T47D (cell line): ENCODE results near the gene MAD1L1.
"Not testable (repeated sequence)": the region's sequence is repeated elsewhere in the genome, so short reads cannot be mapped to it uniquely, and the experiment has no call there.

ENCODE experiments used
- DNase-seq, 2 experiments: peaks; one replicate each; pipeline versions ENCODE4 v3.0.0 to v3.0.0-alpha.2; 2011 to 2012; ENCODE audit warnings: low read depth in 1 of 2, low spot score in 1 of 2
- JUND ChIP-seq: IDR thresholded peaks from 2 replicates; pipeline ENCODE4 v1.6.1; 2012; ENCODE audit warnings: low read depth
- in situ Hi-C: cut with HindIII; loops from 2 replicates; pipeline ENCODE4 v1.10.0; 2016; ENCODE audit warnings: low sequenced_read_pairs, low pct_unique_long_range_greater_than_20kb

MAD1L1 gene

DNA sequence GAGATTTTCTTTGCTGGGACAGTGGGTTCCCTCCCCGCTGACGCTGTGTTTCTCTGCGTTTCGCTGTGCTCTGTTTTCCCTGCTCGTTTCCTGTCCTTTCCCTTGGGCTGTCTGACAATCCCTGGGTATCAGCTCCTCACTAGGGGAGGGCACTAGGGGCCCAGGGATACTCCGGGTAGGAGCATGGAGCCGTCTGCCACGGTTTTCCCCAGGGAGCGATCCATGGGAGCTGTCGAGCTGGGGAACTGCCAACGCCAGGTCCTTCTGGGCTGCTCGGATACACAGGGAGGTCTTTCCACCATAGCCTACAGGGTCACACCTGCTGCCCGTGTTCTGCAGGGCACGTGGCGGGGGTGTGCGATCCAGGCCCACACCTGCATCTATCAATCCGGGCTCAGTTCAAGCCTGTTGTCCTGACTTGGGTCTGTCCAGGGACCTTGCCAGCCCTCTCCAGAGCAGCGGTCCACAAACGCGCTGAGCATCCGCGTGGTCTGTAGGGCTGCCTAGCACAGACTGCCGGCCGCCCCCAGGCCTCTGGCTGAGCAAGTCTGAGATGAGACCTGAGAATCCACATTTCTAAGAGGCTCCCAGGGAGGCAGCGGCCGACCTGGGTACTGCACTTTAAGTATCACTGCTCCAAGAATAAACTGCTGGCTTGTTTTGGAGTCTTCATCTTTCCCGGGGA lies 299.5 kb downstream of the MAD1L1 start:
- in situ Hi-C loops = no loop called here
- TF ChIP-seq JUND = no peak
- no peak for DNase-seq

DNA sequence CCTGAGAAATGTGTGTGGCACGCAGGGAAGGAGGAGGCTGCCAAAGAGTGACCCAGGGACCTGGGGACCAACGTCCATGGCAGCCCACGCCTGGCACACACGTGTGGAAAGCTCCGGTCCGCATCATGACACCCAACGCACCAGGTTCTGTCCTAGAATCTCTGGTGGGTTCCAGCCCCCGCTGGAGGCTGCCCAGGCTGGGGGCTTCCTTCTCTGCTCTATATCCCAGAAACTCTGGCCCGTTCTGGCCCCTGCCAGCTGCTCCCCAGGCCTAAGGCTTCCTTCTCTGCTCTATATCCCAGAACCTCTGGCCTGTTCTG lies 300.8 kb downstream of the MAD1L1 start:
- in situ Hi-C loops = no loop called here
- TF ChIP-seq JUND = no peak
- no peak for DNase-seq

DNA sequence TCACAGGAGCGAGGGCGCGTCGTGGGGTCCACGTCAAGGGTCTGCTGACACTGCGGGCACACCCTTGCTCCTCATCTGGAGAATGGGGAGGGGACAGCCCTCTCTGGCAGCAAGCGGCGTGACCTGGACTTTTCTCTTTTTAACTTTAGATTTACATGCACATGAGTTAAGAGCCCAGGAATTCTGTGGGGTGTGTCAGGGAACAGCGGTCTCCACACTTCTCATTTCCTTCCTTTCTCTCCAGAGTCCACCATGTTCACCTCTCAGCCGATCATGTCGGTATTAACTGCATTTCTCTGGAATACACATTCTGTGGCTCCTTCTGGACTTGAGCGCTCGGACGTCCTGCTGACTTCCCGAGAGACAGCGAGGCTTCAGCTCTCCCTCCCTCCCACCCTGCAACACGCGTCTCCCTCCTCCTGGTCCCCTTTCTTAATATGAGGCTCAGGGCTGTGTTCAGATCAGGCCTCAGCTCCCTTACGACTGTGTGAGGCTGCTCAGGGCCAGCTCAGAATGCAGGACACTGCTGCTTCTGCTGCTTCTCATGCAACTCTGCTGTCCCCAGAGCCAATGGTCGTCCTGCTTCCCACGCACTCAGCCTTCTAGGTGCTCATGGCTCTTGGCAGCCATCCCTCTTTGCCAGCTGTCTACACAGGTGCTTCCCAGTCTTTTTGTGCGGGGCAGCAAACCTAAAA lies 301.3 kb downstream of the MAD1L1 start:
- DNase-seq = no peak
- in situ Hi-C loops = no loop called here
- no peak for TF ChIP-seq JUND

DNA sequence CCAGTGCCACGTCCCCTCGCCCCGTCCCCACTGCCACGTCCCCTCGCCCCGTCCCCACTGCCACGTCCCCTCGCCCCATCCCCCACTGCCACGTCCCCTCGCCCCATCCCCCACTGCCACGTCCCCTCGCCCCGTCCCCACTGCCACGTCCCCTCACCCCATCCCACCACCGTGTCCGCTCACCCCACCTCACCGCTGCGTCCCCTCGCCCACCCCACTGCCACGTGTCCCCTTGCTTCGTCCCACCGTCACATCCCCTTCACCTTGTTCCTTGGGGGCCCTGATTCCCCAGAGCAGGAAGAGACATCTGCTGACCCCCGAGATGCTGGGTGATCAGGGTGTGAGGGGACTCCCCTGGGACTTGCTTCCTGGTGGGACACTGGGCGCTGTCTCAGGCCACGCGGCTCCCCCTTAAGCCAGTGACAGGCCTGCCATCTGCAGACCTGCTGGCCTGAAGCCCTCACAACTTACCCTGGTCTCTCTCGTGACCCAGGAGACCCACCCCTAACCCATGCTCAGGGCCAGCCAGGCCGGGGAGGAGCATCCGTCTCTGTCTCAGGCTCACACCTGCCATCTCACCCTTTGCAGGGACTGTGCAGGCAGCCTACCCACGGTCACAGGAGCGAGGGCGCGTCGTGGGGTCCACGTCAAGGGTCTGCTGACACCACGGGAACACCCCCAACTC lies 302.2 kb downstream of the MAD1L1 start:
- no peak for DNase-seq
- in situ Hi-C loops = no loop called here
- TF ChIP-seq JUND = no peak

DNA sequence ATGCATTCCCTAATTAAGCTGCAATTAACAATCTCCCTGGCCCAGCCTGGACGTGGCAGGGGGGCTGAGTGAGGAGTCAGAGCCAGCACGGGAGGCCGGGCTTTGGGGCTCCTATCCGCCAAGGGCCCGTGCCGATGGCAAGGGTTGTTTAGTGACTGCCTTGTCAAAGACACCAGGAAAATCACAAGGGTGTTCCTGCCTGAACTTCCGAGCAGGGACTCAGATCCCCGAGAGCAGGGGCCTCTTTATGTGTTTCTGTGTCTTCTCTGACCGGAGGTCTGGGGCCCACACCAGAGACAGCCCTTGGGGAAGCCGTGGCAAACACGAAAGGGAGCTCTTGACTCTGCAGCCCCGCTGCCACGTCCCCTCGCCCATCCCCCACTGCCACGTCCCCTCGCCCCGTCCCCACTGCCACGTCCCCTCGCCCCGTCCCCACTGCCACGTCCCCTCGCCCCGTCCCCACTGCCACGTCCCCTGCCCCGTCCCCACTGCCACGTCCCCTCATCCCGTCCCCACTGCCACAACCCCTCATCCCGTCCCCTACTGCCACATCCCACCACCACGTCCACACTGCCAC lies 303.3 kb downstream of the MAD1L1 start:
- in situ Hi-C loops, DNase-seq: not testable (repeated sequence)

DNA sequence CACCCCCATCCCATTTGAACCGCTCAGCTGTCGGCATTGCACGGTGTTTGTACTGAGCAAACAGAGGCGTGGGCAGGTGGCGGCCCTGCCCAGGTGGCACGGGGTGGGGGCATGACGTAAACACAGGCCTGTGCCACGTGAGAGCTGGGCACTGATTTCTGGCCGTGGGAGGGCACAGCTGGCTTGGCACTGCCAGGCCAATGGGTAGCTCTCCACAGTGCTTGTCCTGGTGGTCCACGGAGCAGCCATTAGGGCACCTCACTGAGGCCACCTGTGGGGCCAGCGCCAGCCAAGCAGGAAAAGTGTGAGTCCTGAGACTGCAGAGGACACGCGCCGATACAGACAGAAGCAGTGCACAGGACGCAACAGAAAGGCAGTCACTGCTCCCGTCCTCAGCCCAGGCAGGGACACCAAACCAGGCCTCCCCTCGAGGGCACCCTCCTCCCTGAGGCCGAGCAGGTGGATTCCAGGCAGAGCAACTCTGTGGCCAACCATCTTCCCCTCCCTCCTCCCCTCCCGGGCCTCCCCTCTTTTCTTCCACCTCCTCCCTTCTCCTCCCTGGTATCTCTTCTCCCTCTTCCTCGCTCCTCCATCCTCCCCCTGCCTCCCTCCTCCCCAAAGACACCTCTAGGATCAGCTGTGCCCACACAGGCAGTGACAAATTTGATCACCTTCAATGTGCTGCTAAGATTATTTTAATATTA lies 303.9 kb downstream of the MAD1L1 start:
- no peak for TF ChIP-seq JUND
- no peak for DNase-seq
- in situ Hi-C loops = no loop called here

DNA sequence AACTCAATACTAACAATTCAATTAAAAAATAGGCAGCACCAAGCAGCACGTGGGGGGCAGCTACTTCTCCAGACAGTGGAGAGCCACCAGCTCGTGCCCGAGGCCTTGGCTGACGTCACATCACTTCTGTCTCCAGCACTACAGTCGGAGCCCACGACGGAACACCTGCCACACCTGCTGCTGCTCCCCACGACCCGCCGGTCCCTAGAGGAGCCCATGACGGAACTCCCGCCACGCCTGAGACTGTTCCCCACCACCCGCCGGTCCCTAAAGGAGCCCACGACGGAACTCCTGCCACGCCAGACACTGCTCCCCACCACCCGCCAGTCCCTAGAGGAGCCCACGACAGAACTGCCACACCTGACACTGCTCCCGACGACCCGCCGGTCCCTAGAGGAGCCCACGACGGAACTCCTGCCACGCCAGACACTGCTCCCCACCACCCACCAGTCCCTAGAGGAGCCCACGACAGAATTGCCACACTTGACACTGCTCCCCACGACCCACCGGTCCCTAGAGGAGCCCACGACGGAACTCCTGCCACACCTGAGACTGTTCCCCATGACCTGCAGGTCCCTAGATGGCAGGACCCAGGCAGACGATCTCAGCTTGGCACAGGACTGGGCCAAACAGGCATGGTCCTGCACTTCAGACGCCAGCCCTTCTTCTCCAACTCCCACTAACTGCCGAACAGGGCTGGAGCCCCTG lies 304.7 kb downstream of the MAD1L1 start:
- no peak for TF ChIP-seq JUND
- in situ Hi-C loops = no loop called here
- no peak for DNase-seq

DNA sequence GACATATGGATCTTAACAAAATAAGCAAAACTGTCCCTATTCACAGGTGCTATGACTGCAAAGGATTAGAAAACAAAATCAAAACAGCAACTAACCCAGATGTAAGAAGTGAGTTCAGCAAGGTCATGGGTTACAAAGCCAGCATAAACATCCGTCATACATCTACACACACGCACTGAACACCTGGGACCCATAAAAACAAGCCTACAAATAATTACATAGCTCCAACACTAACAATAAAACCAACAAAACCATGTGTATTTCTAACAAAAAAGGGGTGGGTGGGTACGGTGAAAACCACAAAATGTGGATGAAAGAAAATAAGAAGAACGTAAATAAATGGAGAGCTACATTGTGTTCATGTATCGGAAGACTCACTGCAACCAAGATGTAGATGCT lies 305.8 kb downstream of the MAD1L1 start:
- no peak for TF ChIP-seq JUND
- in situ Hi-C loops = no loop called here
- no peak for DNase-seq

DNA sequence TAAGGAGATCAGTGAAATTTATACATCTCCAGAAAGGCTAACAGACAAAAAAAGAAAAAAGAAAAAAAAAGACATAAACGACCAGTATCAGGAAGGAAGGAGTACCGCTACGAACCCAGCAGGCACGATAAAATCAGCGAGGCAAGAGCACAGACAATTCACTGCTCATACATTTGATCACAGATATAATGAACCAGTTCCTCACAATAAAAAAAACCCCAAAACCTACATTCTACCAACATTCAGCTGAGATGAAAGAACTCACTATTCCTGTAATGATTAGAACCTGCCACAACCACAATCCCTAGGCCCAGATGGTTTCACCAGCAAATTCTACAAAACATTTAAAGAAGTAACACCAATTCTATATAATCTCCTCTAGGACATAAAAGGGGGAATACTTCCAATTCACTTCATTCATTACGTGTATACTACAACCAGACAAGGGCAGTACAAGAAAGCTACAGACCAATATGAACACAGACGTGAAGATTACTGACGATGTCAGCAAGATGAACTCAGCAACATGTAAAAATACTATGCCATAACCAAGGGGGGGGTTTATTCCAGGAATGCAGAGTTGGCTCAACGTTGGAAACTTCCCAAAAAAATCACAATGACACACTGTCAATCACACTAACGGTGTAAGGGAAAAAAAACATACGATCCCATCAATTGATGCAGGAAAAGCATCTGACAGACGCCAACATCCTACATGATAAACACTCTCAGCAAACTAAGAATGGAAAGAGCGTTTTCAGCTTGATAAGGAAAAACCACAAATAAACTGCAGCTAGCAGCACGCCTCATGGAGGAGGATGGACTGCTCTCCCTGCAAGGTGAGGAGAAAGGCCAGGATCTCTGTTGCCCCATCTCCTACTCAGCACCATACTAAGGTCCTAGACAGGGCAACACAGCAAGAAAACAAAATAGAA lies 306.5 kb downstream of the MAD1L1 start:
- no peak for TF ChIP-seq JUND
- in situ Hi-C loops = no loop called here
- no peak for DNase-seq

DNA sequence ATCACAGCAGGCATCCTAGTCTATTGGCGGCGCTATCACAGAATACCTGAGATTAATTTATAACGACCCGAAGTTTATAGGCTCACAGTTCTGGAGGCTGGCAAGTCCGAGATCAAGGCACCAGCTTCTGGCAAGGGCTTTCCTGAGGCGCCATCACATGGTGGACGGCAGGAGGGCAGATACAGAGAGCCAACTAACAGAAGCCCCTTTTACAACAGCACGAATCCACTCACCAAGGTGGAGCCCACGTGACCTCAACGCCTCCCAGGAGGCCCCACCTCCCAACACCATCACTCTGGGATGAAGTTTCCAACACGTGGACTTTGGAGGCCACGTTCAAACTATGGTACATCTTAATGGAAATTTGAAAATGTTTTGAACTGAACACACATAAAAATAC lies 307.4 kb downstream of the MAD1L1 start:
- in situ Hi-C loops = no loop called here
- no peak for TF ChIP-seq JUND
- DNase-seq = no peak

DNA sequence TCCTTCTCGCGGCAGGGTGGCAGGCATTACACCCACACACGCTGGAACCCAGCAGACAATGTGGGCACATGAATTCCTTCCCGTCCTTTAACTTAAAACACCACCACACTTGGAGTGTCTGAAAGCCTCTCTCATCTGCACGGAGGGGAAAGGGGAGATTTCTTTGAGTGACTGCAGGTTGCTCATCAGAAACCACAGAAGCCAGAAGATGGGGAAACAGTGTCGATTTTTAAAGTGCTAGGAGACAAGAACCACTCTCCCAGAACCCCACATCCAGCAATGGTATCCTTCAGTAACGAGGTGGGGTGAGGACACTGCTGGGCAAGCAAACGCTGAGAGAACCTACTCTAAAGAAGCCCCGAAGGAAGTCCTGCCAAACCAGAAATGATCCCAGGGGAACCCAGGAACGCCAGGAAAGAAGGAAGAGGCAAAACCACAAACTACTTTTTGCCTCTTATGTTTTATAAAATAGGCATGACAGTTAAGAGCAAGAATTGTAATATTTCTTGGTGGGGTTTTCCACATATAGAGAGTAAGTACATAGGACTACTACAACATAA lies 308.4 kb downstream of the MAD1L1 start:
- no peak for DNase-seq
- in situ Hi-C loops = no loop called here
- TF ChIP-seq JUND = no peak
